CD4-positive, alpha-beta T cell (primary cell): ENCODE measurements around the gene PCCA. TPM values are rescaled to one million over a fixed set of nuclear protein-coding genes. Genes with fewer than 3 reads are reported as not detected.

ENCODE experiments used
- ATAC-seq: fragments of 200-7000 bp; cut with Tn5 transposase; one replicate; pipeline ENCODE4 v1.10.0; 2022; ENCODE audit warnings: mild to moderate bottlenecking; ENCODE audit not compliant: poor library complexity
- CTCF ChIA-PET: fragments of 350-600 bp; sonication (Branson Sonifier 250); formaldehyde crosslinking; loops from one replicate; lab custom pipeline; 2021; ENCODE audit warnings: antibody characterized with exemption, inconsistent platforms; lab: Charles Lee
- POLR2A ChIA-PET: fragments of 350-600 bp; sonication (Branson Sonifier 250); formaldehyde crosslinking; loops from one replicate; lab custom pipeline; 2021; ENCODE audit warnings: antibody characterized with exemption, inconsistent platforms; lab: Charles Lee
- DNase-seq, 14 experiments: peaks; one replicate each; pipeline ENCODE4 v3.0.0-alpha.2; 2013 to 2020; ENCODE audit warnings: mixed read lengths in 2 of 14
- H3K27ac ChIP-seq, 2 donors: one replicate each; pipeline versions ENCODE4 v1.5.1 to v1.7.0; 2013; ENCODE audit warnings: low read length in 2 of 2, low read depth in 1 of 2, mild to moderate bottlenecking in 1 of 2
- H3K27me3 ChIP-seq, 2 experiments: 1 replicate in 1 of 2; 2 replicates in 1 of 2; pipeline versions ENCODE4 v1.6.1 to v1.7.0; 2013; ENCODE audit warnings: low read length in 2 of 2, control low read depth in 1 of 2, mild to moderate bottlenecking in 1 of 2, moderate library complexity in 1 of 2; ENCODE audit not compliant: insufficient read depth in 2 of 2, control insufficient read depth in 1 of 2
- H3K36me3 ChIP-seq: one replicate; pipeline ENCODE4 v1.6.1; 2013; ENCODE audit warnings: low read length, control low read depth; ENCODE audit not compliant: insufficient read depth
- H3K4me1 ChIP-seq: one replicate; pipeline ENCODE4 v1.6.1; 2013; ENCODE audit warnings: low read length, control low read depth; ENCODE audit not compliant: insufficient read depth
- H3K4me3 ChIP-seq: one replicate; pipeline ENCODE4 v1.5.1; 2013; ENCODE audit warnings: mild to moderate bottlenecking, low read length, moderate library complexity
- H3K9me3 ChIP-seq, 2 experiments: 1 replicate in 1 of 2; 2 replicates in 1 of 2; pipeline versions ENCODE4 v1.6.1 to v1.7.0; 2013; ENCODE audit warnings: low read length in 2 of 2, mild to moderate bottlenecking in 2 of 2, control low read depth in 1 of 2, moderate library complexity in 1 of 2; ENCODE audit not compliant: control insufficient read depth in 1 of 2, insufficient read depth in 1 of 2
- H3K27ac Mint-ChIP-seq: one replicate; pipeline ENCODE4 v1.8.0; 2020; ENCODE audit warnings: mixed read lengths
- H3K27me3 Mint-ChIP-seq: one replicate; pipeline ENCODE4 v1.8.0; 2021; ENCODE audit warnings: mixed read lengths
- H3K36me3 Mint-ChIP-seq: one replicate; pipeline ENCODE4 v1.8.0; 2021; ENCODE audit warnings: low read depth, mixed read lengths
- H3K4me1 Mint-ChIP-seq: one replicate; pipeline ENCODE4 v1.8.0; 2021; ENCODE audit warnings: low read depth, mixed read lengths
- H3K4me3 Mint-ChIP-seq: one replicate; pipeline ENCODE4 v1.8.0; 2020; ENCODE audit warnings: mild to moderate bottlenecking, mixed read lengths
- H3K9me3 Mint-ChIP-seq: one replicate; pipeline ENCODE4 v1.8.0; 2020; ENCODE audit warnings: mixed read lengths
- intact Hi-C, 2 experiments: fragments of 100-400 bp; cut with DNase I in 1 of 2; cut with micrococcal nuclease in 1 of 2; formaldehyde crosslinking; loops; one replicate each; pipeline versions ENCODE4 v1.15.1 to v1.9.0; 2023 to 2025; cut with DNase I, micrococcal nuclease
- total RNA-seq, 174 experiments: library from RNA in 2 of 174; stranded (reverse) in 2 of 174; gene quantifications; one replicate each; pipeline ENCODE4 v1.2.3 and lab custom pipeline; 2021 to 2026
- TF ChIP-seq, protein P1 (sequence below): fragments of 200-600 bp; IDR thresholded peaks from one replicate; pipeline ENCODE4 v1.8.0; 2022; ENCODE audit warnings: antibody characterized with exemption, mild to moderate bottlenecking

PCCA gene
- total RNA-seq, 2 experiments from 2014 or later, result 4.7 to 5.2 TPM

DNA sequence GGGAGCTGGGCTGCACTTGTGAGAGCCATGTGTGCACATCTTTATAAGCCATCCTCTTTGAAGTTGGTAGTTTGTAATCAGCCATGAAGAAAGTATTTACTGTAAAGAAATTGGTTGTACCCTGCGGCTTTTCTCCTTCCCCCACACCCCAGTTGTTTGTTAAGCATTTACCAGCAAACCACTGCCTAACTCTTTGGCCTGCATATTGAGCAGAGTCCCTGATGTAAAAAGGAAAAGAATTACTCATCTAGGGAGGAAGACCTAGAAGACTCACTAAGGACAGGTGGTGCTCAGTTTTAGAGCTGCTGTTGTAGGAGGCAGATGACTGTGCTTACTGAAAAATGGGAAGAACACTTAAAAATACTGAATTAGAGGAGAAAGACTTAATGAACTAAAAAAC is 245.3 kb downstream of the PCCA start:
- Histone ChIP-seq H3K36me3 (peaks cover 2% of the 10 kb centered on the region), H3K27ac (no peak overlapping the region), H3K27me3 (no peaks in the 10 kb centered on the region), H3K4me1 (no peaks in the 10 kb centered on the region), H3K4me3 (no peak overlapping the region), H3K9me3 (no peaks in the 10 kb centered on the region)
- TF ChIP-seq, protein P1, sequence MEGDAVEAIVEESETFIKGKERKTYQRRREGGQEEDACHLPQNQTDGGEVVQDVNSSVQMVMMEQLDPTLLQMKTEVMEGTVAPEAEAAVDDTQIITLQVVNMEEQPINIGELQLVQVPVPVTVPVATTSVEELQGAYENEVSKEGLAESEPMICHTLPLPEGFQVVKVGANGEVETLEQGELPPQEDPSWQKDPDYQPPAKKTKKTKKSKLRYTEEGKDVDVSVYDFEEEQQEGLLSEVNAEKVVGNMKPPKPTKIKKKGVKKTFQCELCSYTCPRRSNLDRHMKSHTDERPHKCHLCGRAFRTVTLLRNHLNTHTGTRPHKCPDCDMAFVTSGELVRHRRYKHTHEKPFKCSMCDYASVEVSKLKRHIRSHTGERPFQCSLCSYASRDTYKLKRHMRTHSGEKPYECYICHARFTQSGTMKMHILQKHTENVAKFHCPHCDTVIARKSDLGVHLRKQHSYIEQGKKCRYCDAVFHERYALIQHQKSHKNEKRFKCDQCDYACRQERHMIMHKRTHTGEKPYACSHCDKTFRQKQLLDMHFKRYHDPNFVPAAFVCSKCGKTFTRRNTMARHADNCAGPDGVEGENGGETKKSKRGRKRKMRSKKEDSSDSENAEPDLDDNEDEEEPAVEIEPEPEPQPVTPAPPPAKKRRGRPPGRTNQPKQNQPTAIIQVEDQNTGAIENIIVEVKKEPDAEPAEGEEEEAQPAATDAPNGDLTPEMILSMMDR, result no peak
- H3K9me3 Mint-ChIP-seq, result peaks cover 4% of the 10 kb centered on the region
- POLR2A ChIA-PET, result no interaction called here
- H3K27ac Mint-ChIP-seq, result no peak overlapping the region
- no peaks in the 10 kb centered on the region for H3K4me1 Mint-ChIP-seq
- intact Hi-C loops, result no loop called here
- no peak for ATAC-seq
- H3K27me3 Mint-ChIP-seq, result no peaks in the 10 kb centered on the region
- CTCF ChIA-PET, result no interaction called here
- peak in 1 of 14 experiments; percentile 2 for DNase-seq
- peaks cover 31% of the 10 kb centered on the region for H3K36me3 Mint-ChIP-seq
- H3K4me3 Mint-ChIP-seq, result no peak overlapping the region

DNA sequence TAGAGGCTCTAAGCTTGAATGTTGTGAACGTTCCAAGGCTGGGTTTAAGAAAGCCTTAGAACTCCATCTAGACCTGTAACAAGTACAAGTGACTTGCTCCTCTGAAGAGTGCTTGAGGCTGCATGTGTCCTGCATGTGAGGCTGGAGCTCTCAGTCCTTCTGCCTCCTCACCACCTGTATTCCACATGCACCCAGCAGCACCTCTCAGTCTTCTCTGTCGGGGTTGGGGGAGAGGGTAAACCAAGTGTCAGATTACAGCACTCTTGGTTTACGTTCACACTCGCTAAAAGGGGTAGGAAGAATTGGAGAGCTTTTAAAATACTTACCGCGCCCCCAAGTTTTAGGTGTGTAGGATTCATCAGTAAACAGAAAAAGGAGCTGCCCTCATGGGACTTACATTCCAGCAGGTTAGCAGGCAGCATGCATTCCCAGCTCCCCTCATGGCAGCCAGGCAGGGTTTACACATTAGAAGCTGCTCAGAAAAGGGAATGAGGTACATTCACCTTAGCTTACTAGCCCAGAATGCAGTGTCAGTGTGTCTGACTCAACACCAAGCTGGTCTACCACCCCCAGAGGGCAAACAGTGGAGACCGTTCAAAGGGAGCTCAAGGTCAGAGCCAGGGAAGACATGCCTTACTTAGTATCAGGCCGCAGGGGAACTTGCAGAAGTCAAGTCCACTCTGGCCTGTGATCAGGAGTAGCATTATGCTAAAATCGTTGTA is 248.1 kb downstream of the PCCA start:
- H3K27me3 ChIP-seq, result no peaks in the 10 kb centered on the region
- intact Hi-C loops, result no loop called here
- Mint-ChIP-seq H3K4me1 (peaks cover 17% of the 10 kb centered on the region), H3K27ac (no peak overlapping the region), H3K27me3 (no peaks in the 10 kb centered on the region), H3K36me3 (peaks cover 20% of the 10 kb centered on the region), H3K9me3 (peaks cover 4% of the 10 kb centered on the region), H3K4me3 (no peak overlapping the region)
- ChIA-PET POLR2A (no interaction called here), CTCF (no interaction called here)
- H3K4me3 ChIP-seq, result no peak overlapping the region
- H3K36me3 ChIP-seq, result no peaks in the 10 kb centered on the region
- H3K9me3 ChIP-seq, result no peaks in the 10 kb centered on the region
- TF ChIP-seq, protein P1, result no peak
- H3K27ac ChIP-seq, result no peak overlapping the region
- ATAC-seq (no peak), DNase-seq (no peak)
- no peaks in the 10 kb centered on the region for H3K4me1 ChIP-seq

DNA sequence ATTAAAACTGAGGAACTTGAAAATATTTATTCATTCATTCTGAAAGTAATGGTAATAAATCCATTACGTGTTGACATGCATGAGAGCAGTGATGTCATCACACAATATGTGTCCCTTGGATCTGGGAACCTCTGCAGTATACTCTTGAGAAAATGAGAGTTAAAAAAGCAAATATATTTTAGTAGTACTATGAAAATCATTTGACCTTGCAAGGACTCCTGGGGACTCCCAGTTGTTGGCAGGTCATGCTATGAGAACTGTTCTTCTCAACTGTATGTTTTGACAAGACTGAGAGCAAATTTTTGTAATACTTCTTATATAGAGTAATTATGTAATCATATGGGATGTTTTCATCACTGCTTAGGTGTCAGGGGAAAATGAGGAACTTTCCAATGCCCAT is 249.4 kb downstream of the PCCA start:
- Histone ChIP-seq H3K27me3 (no peaks in the 10 kb centered on the region), H3K36me3 (no peaks in the 10 kb centered on the region), H3K9me3 (no peaks in the 10 kb centered on the region), H3K4me1 (no peaks in the 10 kb centered on the region), H3K27ac (no peak overlapping the region), H3K4me3 (no peak overlapping the region)
- no peak for DNase-seq
- intact Hi-C loops, result no loop called here
- POLR2A ChIA-PET, result no interaction called here
- ATAC-seq, result no peak
- no peak overlapping the region for H3K4me3 Mint-ChIP-seq
- no peaks in the 10 kb centered on the region for H3K27me3 Mint-ChIP-seq
- H3K27ac Mint-ChIP-seq, result no peak overlapping the region
- peaks cover 4% of the 10 kb centered on the region for H3K9me3 Mint-ChIP-seq
- H3K4me1 Mint-ChIP-seq, result peaks cover 17% of the 10 kb centered on the region
- CTCF ChIA-PET, result no interaction called here
- H3K36me3 Mint-ChIP-seq, result peaks cover 18% of the 10 kb centered on the region
- TF ChIP-seq, protein P1, result no peak
